Activated CD4-positive, alpha-beta T cell treated with anti-CD3 and anti-CD28 coated beads, Interleukin-2, Interleukin-6, amounts not matched to agents 100 ng/mL and 50 ng/mL, durations not matched to agents 16 hours and 8 hours (primary cell): ENCODE results near the gene USB1.
"Not testable (repeated sequence)": the region's sequence is repeated elsewhere in the genome, so short reads cannot be mapped to it uniquely, and the experiment has no call there.

ENCODE experiments used
- DNase-seq: peaks from one replicate; pipeline ENCODE4 v3.0.0-alpha.2; 2020

USB1 gene

GRCh38 chr16:57970970-57971369 lies 30.2 kb upstream of the USB1 start, which contains the start of gene CNGB1:
TSS of gene CNGB1 (minus strand) at chr16:57971128. CDS start at chr16:57967286, 3,842 bp downstream.
- no peak for DNase-seq

- DNase-seq: no peak
Measured at GRCh38 chr16:57971848-57972247, 29.4 kb upstream of the USB1 start.

GRCh38 chr16:57972306-57972705 lies 28.9 kb upstream of the USB1 start:
- no peak for DNase-seq

- DNase-seq: no peak
Measured at GRCh38 chr16:57976331-57976796, 24.8 kb upstream of the USB1 start.

- no peak for DNase-seq
Measured at GRCh38 chr16:57977418-57978069, 23.7 kb upstream of the USB1 start.

- DNase-seq: not testable (repeated sequence)
Measured at GRCh38 chr16:57978070-57978465, 23.1 kb upstream of the USB1 start.

GRCh38 chr16:57979006-57979585 lies 22.1 kb upstream of the USB1 start:
- DNase-seq: no peak

GRCh38 chr16:57981636-57982035 lies 19.6 kb upstream of the USB1 start:
- no peak for DNase-seq

GRCh38 chr16:57982385-57982784 lies 18.8 kb upstream of the USB1 start:
- DNase-seq: no peak

- DNase-seq: peak; percentile 91
Measured at GRCh38 chr16:57984443-57985203, 16.6 kb upstream of the USB1 start.

- no peak for DNase-seq
Measured at GRCh38 chr16:57985204-57986181, 15.7 kb upstream of the USB1 start.

- DNase-seq: no peak
Measured at GRCh38 chr16:57986196-57986595, 15.0 kb upstream of the USB1 start.

GRCh38 chr16:57987441-57988177 lies 13.6 kb upstream of the USB1 start:
- DNase-seq: no peak

- DNase-seq: no peak
Measured at GRCh38 chr16:57988929-57989328, 12.3 kb upstream of the USB1 start.

GRCh38 chr16:57991551-57992059 lies 9.6 kb upstream of the USB1 start:
- DNase-seq: no peak

GRCh38 chr16:57992084-57992483 lies 9.1 kb upstream of the USB1 start:
- no peak for DNase-seq

GRCh38 chr16:57993438-57993837 lies 7.8 kb upstream of the USB1 start:
- DNase-seq: no peak

- no peak for DNase-seq
Measured at GRCh38 chr16:57993897-57994296, 7.3 kb upstream of the USB1 start.

- DNase-seq: no peak
Measured at GRCh38 chr16:57994361-57994760, 6.8 kb upstream of the USB1 start.

- DNase-seq: peak; percentile 53
Measured at GRCh38 chr16:57994778-57995177, 6.4 kb upstream of the USB1 start.

- no peak for DNase-seq
Measured at GRCh38 chr16:57995721-57996405, 5.3 kb upstream of the USB1 start.
